K562 (cell line): ENCODE measurements around the gene ARHGAP10. TPM values are rescaled to one million over a fixed set of nuclear protein-coding genes. Genes with fewer than 3 reads are reported as not detected.
A peak's percentile ranks its signal among the peaks of the same experiment; 100 is the strongest.

Source experiments
- ATAC-seq: fragments of 200-7000 bp; cut with Tn5 transposase; 3 replicates; pipeline ENCODE4 v1.9.1; 2020; ENCODE audit warnings: moderate library complexity
- BruUV-seq: library from RNA; stranded (reverse); fragments of 400-500 nt; replicated peaks from 2 replicates; lab custom pipeline; 2021; lab: Mats Ljungman, UMichigan
- CTCF ChIA-PET: fragments of 300-600 bp; formaldehyde crosslinking; extraction: SDS; loops from one replicate; lab custom pipeline; 2021; ENCODE audit warnings: low intra/inter-chr PET ratio; lab: Yijun Ruan, JAX
- POLR2A ChIA-PET: fragments of 300-600, 350-650 bp; sonication (Branson Sonifier 250); formaldehyde crosslinking; extraction: SDS; loops from one replicate; lab custom pipeline; 2021; ENCODE audit warnings: antibody characterized with exemption, inconsistent platforms; lab: Yijun Ruan, JAX
- DNase-seq, 4 experiments: peaks; one replicate each; pipeline versions ENCODE4 v3.0.0 to v3.0.0-alpha.2; 2011 to 2018; ENCODE audit warnings: low spot score in 3 of 4, mixed read lengths in 3 of 4; ENCODE audit errors: extremely low read depth in 1 of 4
- FAIRE-seq: peaks from 2 replicates; lab custom pipeline; 2011; peaks lifted over from hg19 to GRCh38; lab: Jason Lieb, UNC
- H2AFZ ChIP-seq: 2 replicates; pipeline ENCODE4 v1.6.0; 2011; ENCODE audit warnings: low read depth, low read length, control low read depth, inconsistent platforms
- H3K27ac ChIP-seq: fragments of 200-600 bp; 3 replicates; pipeline ENCODE4 v1.8.0; 2011; ENCODE audit warnings: low read depth, mild to moderate bottlenecking, control low read depth, inconsistent platforms, low read length, moderate library complexity, mixed read lengths; ENCODE audit errors: extremely low read depth
- H3K27me3 ChIP-seq, 2 experiments: fragments of 300-600 bp in 1 of 2; 2 replicates in 1 of 2; 3 replicates in 1 of 2; pipeline versions ENCODE4 v1.6.0 to v1.8.0; 2011; ENCODE audit warnings: inconsistent platforms in 2 of 2, low read length in 2 of 2, mild to moderate bottlenecking in 1 of 2, mixed read lengths in 1 of 2, moderate library complexity in 1 of 2; ENCODE audit not compliant: control insufficient read depth in 2 of 2, insufficient read depth in 2 of 2
- H3K36me3 ChIP-seq: fragments of 300-600 bp; 3 replicates; pipeline ENCODE4 v1.8.0; 2011; ENCODE audit warnings: mild to moderate bottlenecking, low read length, inconsistent platforms; ENCODE audit not compliant: control insufficient read depth, insufficient read depth
- H3K4me1 ChIP-seq, 2 experiments: fragments of 200-600 bp in 1 of 2; replicated peaks in 1 of 2; 2 replicates in 1 of 2; 3 replicates in 1 of 2; pipeline versions ENCODE4 v1.5.1 to v1.8.0; 2011; ENCODE audit warnings: inconsistent platforms in 2 of 2, low read length in 2 of 2, mild to moderate bottlenecking in 1 of 2, mixed read lengths in 1 of 2, moderate library complexity in 1 of 2; ENCODE audit not compliant: control insufficient read depth in 2 of 2, insufficient read depth in 2 of 2
- H3K4me2 ChIP-seq: 2 replicates; pipeline ENCODE4 v1.6.1; 2011; ENCODE audit warnings: low read length, control low read depth, inconsistent platforms, mixed read lengths; ENCODE audit not compliant: insufficient read depth
- H3K4me3 ChIP-seq: fragments of 200-600 bp; sonication (generic), shearing (Covaris generic); 2 replicates; pipeline ENCODE4 v1.5.1; 2016; ENCODE audit warnings: control low read depth, inconsistent platforms
- H3K79me2 ChIP-seq: fragments of 200-600 bp; 3 replicates; pipeline ENCODE4 v1.8.0; 2011; ENCODE audit warnings: low read length, inconsistent platforms; ENCODE audit not compliant: control insufficient read depth, insufficient read depth
- H3K9ac ChIP-seq, 2 experiments: 2 replicates each; pipeline versions ENCODE4 v1.6.0 to v1.6.1; 2011; ENCODE audit warnings: low read depth in 2 of 2, low read length in 2 of 2, control low read depth in 1 of 2, inconsistent platforms in 1 of 2, mild to moderate bottlenecking in 1 of 2, mixed read lengths in 1 of 2; ENCODE audit not compliant: insufficient read depth in 1 of 2
- H3K9me1 ChIP-seq: one replicate; pipeline ENCODE4 v1.6.0; 2011; ENCODE audit warnings: inconsistent platforms, mild to moderate bottlenecking, low read length, moderate library complexity; ENCODE audit not compliant: control insufficient read depth, insufficient read depth
- H3K9me3 ChIP-seq: replicated peaks from 2 replicates; pipeline ENCODE4 v1.5.1; 2011; ENCODE audit warnings: low read depth, low read length, inconsistent platforms; ENCODE audit not compliant: control insufficient read depth, insufficient read depth
- H4K20me1 ChIP-seq: replicated peaks from 2 replicates; pipeline ENCODE4 v1.6.1; 2011; ENCODE audit warnings: low read length, inconsistent platforms, mixed read lengths; ENCODE audit not compliant: control insufficient read depth, insufficient read depth
- HNRNPLL ChIP-seq: fragments of 200-400 bp; formaldehyde crosslinking; IDR thresholded peaks from 2 replicates; pipeline ENCODE4 v1.6.1; 2017; ENCODE audit warnings: low read length, low read depth, mild to moderate bottlenecking; ENCODE audit not compliant: poor library complexity, severe bottlenecking
- MEIS2 ChIP-seq: fragments of 450-650 bp; IDR thresholded peaks from 2 replicates; pipeline ENCODE4 v1.6.1; 2014; ENCODE audit warnings: mild to moderate bottlenecking; ENCODE audit not compliant: partially characterized antibody
- MYC ChIP-seq, 2 experiments: fragments of 250-450 bp in 1 of 2; sonication (Bioruptor Pico) in 1 of 2; IDR thresholded peaks; 2 replicates each; pipeline versions ENCODE4 v1.5.1 to v1.6.1; 2012 to 2021; ENCODE audit warnings: low read depth in 2 of 2, borderline replicate concordance in 1 of 2, improper control_type of control experiment in 1 of 2, low read length in 1 of 2, mild to moderate bottlenecking in 1 of 2, moderate library complexity in 1 of 2
- PRMT5 ChIP-seq: sonication (generic); formaldehyde crosslinking; IDR thresholded peaks from 2 replicates; pipeline ENCODE4 v1.5.0; 2020; ENCODE audit warnings: missing genetic modification reagents
- ZNF316 ChIP-seq: fragments of 450-650 bp; IDR thresholded peaks from 2 replicates; pipeline ENCODE4 v1.6.1; 2016
- WGBS: fragments of 100-300 bp; shearing (Covaris generic); methylation state at CpG from one replicate; pipeline ENCODE4 v1.1.6; 2016; ENCODE audit warnings: low coverage, mixed read lengths; ENCODE audit not compliant: insufficient coverage; ENCODE audit errors: missing lambda C conversion rate; 5-methylcytosine and 5-hydroxymethylcytosine counted together
- in situ Hi-C: fragments of 300-500 bp; cut with MboI; formaldehyde crosslinking; loops from 4 replicates; pipeline ENCODE4 v1.15.0; 2018; ENCODE audit warnings: inconsistent platforms, mixed read lengths
- intact Hi-C: fragments of 100-400 bp; cut with micrococcal nuclease; formaldehyde crosslinking; loops from 2 replicates; pipeline ENCODE4 v1.14.2; 2022
- polyA plus RNA-seq, 8 experiments: library from polyadenylated mRNA; depleted of rRNA in 4 of 8; stranded (reverse) in 5 of 8; unstranded in 3 of 8; fragments of >200 nt; fragmentation: Nextera tagmentation in 2 of 8; fragmentation: Illumina TruSeq in 1 of 8; extraction: Ambion mirVana in 2 of 8; extraction: Trizol in 1 of 8; gene quantifications; 2 replicates each; pipeline versions ENCODE4 v1.2.1 to v1.2.3, GENCODE V29; 2011 to 2014; ENCODE audit warnings: inconsistent platforms in 1 of 8, missing spikeins in 1 of 8
- total RNA-seq, 7 experiments: library from RNA; depleted of rRNA in 6 of 7; stranded (reverse); fragments of >200 nt in 6 of 7; fragmentation: Illumina TruSeq in 2 of 7; extraction: Trizol in 2 of 7; gene quantifications; 2 replicates each; pipeline versions ENCODE4 v1.2.1 to v1.2.3, GENCODE V29; 2011 to 2021; ENCODE audit warnings: low replicate concordance in 1 of 7
- TF ChIP-seq, protein P1 (sequence below): fragments of 250-450 bp; sonication (Bioruptor Pico); IDR thresholded peaks from 2 replicates; pipeline ENCODE4 v1.8.0; 2022; ENCODE audit warnings: moderate library complexity, mild to moderate bottlenecking, inconsistent platforms
- TF ChIP-seq, protein P2 (sequence below): sonication (generic); formaldehyde crosslinking; IDR thresholded peaks from 2 replicates; pipeline ENCODE4 v1.5.0; 2020; ENCODE audit warnings: missing genetic modification reagents
- TF ChIP-seq, protein P3 (sequence below): sonication (generic); formaldehyde crosslinking; IDR thresholded peaks from 2 replicates; pipeline ENCODE4 v1.9.0; 2022; ENCODE audit warnings: mild to moderate bottlenecking, missing genetic modification reagents
- TF ChIP-seq, protein P4 (sequence below), 3 experiments: IDR thresholded peaks in 2 of 3; conservative IDR thresholded peaks in 1 of 3; 2 replicates each; pipeline ENCODE4 v1.5.1; 2011 to 2012; ENCODE audit warnings: low read length in 3 of 3, mild to moderate bottlenecking in 3 of 3, control low read depth in 2 of 3, improper control_type of control experiment in 1 of 3, inconsistent platforms in 1 of 3, low read depth in 1 of 3, mixed read lengths in 1 of 3, moderate library complexity in 1 of 3; ENCODE audit not compliant: insufficient read depth in 2 of 3
- TF ChIP-seq, protein P5 (sequence below), 2 experiments: fragments of 450-650 bp; conservative IDR thresholded peaks; 2 replicates each; pipeline ENCODE4 v1.6.1; 2017; ENCODE audit warnings: mild to moderate bottlenecking in 2 of 2, moderate library complexity in 2 of 2
- TF ChIP-seq, protein P6 (sequence below): fragments of 450-650 bp; IDR thresholded peaks from 2 replicates; pipeline ENCODE4 v1.6.1; 2016

ARHGAP10 gene
- total and polyA plus RNA-seq, 9 of the 15 experiments (the other 6 are each of a cell fraction or from before 2014, with no cell fraction given) = 0.03 to 0.22 (median 0.06) TPM; not detected in 3

DNA sequence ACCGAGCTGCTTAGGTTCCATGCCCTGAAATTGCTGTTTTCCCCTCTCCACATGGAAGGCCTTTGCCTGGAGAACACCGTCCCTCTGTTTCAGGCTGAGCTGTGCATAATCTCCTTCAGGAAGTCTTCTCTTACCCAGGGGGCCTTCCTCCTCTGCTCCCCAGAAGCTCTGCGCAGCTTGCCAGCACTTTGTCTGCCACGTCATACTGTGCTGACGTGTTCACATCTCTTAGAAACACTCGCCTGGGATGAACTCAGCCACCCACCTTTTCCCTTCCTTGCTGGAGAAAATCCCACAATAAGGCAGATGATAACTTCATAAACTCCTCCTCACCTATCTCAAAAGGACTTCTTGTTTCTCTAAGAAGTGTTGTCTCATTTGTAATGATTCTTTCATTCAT is 110.7 kb downstream of the ARHGAP10 start (continued):
- TF ChIP-seq, protein P1, sequence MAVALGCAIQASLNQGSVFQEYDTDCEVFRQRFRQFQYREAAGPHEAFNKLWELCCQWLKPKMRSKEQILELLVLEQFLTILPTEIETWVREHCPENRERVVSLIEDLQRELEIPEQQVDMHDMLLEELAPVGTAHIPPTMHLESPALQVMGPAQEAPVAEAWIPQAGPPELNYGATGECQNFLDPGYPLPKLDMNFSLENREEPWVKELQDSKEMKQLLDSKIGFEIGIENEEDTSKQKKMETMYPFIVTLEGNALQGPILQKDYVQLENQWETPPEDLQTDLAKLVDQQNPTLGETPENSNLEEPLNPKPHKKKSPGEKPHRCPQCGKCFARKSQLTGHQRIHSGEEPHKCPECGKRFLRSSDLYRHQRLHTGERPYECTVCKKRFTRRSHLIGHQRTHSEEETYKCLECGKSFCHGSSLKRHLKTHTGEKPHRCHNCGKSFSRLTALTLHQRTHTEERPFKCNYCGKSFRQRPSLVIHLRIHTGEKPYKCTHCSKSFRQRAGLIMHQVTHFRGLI (CRISPR knock-in tag) = no peak

DNA sequence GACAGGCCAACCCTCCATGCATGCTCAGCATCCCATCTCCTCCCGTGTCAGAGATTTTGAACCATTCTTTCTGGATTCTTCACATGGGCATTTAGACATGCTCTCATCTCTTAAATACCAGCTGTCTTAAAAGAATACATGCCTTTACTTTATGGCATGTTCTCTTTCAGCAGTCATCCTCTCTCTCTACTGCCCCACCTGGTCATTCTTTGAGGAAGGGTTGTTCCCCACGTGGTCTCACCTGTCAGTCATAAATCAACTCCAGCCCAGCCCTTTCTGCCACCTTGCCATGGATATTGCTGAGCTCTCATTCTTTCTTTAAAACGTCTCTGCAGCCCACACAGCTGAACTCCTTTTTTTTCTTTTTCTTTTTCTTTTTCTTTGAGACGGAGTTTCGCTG is 111.3 kb downstream of the ARHGAP10 start:
- Histone ChIP-seq H3K36me3 (no peaks in the 10 kb centered on the region), H4K20me1 (no peaks in the 10 kb centered on the region), H3K4me1 (no peaks in the 10 kb centered on the region; a peak in 1 of 5 replicates), H3K4me2 (peak overlapping the region; percentile 25; the same call in 1 of the 2 replicates), H3K9me1 (no peaks in the 10 kb centered on the region), H3K9me3 (no peaks in the 10 kb centered on the region), H3K27ac (no peak overlapping the region), H3K79me2 (no peaks in the 10 kb centered on the region), H3K27me3 (no peaks in the 10 kb centered on the region; a peak in 1 of 5 replicates), H3K4me3 (no peak overlapping the region), H3K9ac (no peak overlapping the region), H2AFZ (no peak overlapping the region)
- CTCF ChIA-PET = no interaction called here
- intact Hi-C loops (no loop called here), in situ Hi-C loops (no loop called here)
- 3% methylated on average over 4 of the region's 5 CpGs for WGBS
- no TSS peak for BruUV-seq
- DNase-seq = peak; percentile 41 to 70 (median 54)
- no peak for FAIRE-seq
- POLR2A ChIA-PET = interaction anchor here (0.6 kb wide), 1 partner anchor 567 kb away, joined by 3 read pairs; no protein-coding TSS in a partner anchor
- peak; percentile 92 for ATAC-seq
- TF ChIP-seq, protein P2, sequence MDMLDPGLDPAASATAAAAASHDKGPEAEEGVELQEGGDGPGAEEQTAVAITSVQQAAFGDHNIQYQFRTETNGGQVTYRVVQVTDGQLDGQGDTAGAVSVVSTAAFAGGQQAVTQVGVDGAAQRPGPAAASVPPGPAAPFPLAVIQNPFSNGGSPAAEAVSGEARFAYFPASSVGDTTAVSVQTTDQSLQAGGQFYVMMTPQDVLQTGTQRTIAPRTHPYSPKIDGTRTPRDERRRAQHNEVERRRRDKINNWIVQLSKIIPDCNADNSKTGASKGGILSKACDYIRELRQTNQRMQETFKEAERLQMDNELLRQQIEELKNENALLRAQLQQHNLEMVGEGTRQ (CRISPR knock-in tag) = peak; percentile 88
- TF ChIP-seq, protein P3, sequence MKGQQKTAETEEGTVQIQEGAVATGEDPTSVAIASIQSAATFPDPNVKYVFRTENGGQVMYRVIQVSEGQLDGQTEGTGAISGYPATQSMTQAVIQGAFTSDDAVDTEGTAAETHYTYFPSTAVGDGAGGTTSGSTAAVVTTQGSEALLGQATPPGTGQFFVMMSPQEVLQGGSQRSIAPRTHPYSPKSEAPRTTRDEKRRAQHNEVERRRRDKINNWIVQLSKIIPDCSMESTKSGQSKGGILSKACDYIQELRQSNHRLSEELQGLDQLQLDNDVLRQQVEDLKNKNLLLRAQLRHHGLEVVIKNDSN = peak; percentile 83
- TF ChIP-seq, protein P4, sequence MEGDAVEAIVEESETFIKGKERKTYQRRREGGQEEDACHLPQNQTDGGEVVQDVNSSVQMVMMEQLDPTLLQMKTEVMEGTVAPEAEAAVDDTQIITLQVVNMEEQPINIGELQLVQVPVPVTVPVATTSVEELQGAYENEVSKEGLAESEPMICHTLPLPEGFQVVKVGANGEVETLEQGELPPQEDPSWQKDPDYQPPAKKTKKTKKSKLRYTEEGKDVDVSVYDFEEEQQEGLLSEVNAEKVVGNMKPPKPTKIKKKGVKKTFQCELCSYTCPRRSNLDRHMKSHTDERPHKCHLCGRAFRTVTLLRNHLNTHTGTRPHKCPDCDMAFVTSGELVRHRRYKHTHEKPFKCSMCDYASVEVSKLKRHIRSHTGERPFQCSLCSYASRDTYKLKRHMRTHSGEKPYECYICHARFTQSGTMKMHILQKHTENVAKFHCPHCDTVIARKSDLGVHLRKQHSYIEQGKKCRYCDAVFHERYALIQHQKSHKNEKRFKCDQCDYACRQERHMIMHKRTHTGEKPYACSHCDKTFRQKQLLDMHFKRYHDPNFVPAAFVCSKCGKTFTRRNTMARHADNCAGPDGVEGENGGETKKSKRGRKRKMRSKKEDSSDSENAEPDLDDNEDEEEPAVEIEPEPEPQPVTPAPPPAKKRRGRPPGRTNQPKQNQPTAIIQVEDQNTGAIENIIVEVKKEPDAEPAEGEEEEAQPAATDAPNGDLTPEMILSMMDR (IDR thresholded peaks at IDR 0.05 in 2 of 3, conservative IDR thresholded peaks at IDR 0.05 in 1 of 3; ENCODE audit: insufficient read depth in 2 of 3, low read depth in 1 of 3, low read length in 3 of 3) = peak; percentile 26 to 47 (median 44); a peak in 4 of 6 replicates
- TF ChIP-seq, protein P5, sequence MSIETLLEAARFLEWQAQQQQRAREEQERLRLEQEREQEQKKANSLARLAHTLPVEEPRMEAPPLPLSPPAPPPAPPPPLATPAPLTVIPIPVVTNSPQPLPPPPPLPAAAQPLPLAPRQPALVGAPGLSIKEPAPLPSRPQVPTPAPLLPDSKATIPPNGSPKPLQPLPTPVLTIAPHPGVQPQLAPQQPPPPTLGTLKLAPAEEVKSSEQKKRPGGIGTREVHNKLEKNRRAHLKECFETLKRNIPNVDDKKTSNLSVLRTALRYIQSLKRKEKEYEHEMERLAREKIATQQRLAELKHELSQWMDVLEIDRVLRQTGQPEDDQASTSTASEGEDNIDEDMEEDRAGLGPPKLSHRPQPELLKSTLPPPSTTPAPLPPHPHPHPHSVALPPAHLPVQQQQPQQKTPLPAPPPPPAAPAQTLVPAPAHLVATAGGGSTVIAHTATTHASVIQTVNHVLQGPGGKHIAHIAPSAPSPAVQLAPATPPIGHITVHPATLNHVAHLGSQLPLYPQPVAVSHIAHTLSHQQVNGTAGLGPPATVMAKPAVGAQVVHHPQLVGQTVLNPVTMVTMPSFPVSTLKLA (conservative IDR thresholded peaks at IDR 0.05) = peak; percentile 44 to 54; a peak in 2 of 4 replicates
- no peak for TF ChIP-seq HNRNPLL
- TF ChIP-seq MEIS2 = peak; percentile 95
- no peak for TF ChIP-seq PRMT5 (CRISPR knock-in tag)
- TF ChIP-seq ZNF316 = peak; percentile 34; the same call in 1 of the 2 replicates
- TF ChIP-seq MYC (IDR thresholded peaks at IDR 0.05; ENCODE audit: low read depth, low read length) = peak; percentile 47; the same call in 1 of the 2 replicates
- TF ChIP-seq MYC (CRISPR knock-in tag; IDR thresholded peaks at IDR 0.05; ENCODE audit: borderline replicate concordance, low read depth) = no peak
- TF ChIP-seq, protein P6, sequence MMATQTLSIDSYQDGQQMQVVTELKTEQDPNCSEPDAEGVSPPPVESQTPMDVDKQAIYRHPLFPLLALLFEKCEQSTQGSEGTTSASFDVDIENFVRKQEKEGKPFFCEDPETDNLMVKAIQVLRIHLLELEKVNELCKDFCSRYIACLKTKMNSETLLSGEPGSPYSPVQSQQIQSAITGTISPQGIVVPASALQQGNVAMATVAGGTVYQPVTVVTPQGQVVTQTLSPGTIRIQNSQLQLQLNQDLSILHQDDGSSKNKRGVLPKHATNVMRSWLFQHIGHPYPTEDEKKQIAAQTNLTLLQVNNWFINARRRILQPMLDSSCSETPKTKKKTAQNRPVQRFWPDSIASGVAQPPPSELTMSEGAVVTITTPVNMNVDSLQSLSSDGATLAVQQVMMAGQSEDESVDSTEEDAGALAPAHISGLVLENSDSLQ = peak; percentile 98
